Suprapubic skin (tissue), 3 donors: Measurements from ENCODE around the gene FKBP9.
"Not testable (repeated sequence)": the region's sequence is repeated elsewhere in the genome, so short reads cannot be mapped to it uniquely, and the experiment has no call there.

Source experiments
- POLR2AphosphoS5 ChIP-seq, 3 donors: sonication (generic); formaldehyde crosslinking; IDR thresholded peaks; one replicate each; pipeline ENCODE4 v1.6.1; 2017; ENCODE audit warnings: antibody characterized with exemption in 3 of 3
- TF ChIP-seq, protein P1 (sequence below), 2 donors: fragments of 200-600 bp in 1 of 2; fragments of 450-650 bp in 1 of 2; sonication (generic) in 1 of 2; IDR thresholded peaks; one replicate each; pipeline ENCODE4 v1.5.1; 2016 to 2019; ENCODE audit warnings: antibody characterized with exemption in 2 of 2, mild to moderate bottlenecking in 1 of 2, moderate library complexity in 1 of 2

DNA sequence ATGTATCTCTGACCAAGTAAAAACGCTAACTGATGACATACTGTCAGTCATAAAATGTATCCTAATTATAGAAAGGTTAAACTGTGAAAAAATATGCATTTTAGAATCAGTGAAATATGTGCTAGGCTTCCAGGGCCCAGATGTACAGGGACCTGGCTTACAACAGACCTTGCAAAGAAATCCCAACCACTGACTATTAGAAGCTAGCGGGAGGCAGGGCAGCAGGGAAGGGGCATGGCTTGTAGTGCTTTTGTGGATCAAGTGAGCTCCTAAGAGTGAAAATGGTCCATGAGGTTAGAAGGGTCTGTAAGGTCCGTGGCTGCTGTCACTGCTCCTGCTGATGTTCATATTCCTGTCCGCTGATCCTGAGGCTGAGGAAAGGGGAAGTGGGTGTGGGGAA lies 40.7 kb downstream of the FKBP9 start:
- not testable (repeated sequence) for TF ChIP-seq POLR2AphosphoS5 (IDR thresholded peaks at IDR 0.05)
- TF ChIP-seq, protein P1, sequence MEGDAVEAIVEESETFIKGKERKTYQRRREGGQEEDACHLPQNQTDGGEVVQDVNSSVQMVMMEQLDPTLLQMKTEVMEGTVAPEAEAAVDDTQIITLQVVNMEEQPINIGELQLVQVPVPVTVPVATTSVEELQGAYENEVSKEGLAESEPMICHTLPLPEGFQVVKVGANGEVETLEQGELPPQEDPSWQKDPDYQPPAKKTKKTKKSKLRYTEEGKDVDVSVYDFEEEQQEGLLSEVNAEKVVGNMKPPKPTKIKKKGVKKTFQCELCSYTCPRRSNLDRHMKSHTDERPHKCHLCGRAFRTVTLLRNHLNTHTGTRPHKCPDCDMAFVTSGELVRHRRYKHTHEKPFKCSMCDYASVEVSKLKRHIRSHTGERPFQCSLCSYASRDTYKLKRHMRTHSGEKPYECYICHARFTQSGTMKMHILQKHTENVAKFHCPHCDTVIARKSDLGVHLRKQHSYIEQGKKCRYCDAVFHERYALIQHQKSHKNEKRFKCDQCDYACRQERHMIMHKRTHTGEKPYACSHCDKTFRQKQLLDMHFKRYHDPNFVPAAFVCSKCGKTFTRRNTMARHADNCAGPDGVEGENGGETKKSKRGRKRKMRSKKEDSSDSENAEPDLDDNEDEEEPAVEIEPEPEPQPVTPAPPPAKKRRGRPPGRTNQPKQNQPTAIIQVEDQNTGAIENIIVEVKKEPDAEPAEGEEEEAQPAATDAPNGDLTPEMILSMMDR (IDR thresholded peaks at IDR 0.05): not testable (repeated sequence)
